ENCODE data around the gene SAXO1.

The SAXO1 gene

GRCh38 chr9:18981476-18982261 is 51.3 kb downstream of the SAXO1 start:
- Histone ChIP-seq H3K4me1 (ENCODE audit: control insufficient read depth in 1 of 2, insufficient read depth in 1 of 2, low read depth in 1 of 2, low read length in 1 of 2) (no peaks in the 10 kb centered on the region), H3K4me3 (ENCODE audit: low read depth in 1 of 2, low read length in 1 of 2) (no peak overlapping the region), H3K27me3 (peaks cover 1% of the 10 kb centered on the region), H3K36me3 (no peaks in the 10 kb centered on the region), H3K9me3 (no peaks in the 10 kb centered on the region), H3K27ac (no peak overlapping the region)
- TF ChIP-seq, protein P1, sequence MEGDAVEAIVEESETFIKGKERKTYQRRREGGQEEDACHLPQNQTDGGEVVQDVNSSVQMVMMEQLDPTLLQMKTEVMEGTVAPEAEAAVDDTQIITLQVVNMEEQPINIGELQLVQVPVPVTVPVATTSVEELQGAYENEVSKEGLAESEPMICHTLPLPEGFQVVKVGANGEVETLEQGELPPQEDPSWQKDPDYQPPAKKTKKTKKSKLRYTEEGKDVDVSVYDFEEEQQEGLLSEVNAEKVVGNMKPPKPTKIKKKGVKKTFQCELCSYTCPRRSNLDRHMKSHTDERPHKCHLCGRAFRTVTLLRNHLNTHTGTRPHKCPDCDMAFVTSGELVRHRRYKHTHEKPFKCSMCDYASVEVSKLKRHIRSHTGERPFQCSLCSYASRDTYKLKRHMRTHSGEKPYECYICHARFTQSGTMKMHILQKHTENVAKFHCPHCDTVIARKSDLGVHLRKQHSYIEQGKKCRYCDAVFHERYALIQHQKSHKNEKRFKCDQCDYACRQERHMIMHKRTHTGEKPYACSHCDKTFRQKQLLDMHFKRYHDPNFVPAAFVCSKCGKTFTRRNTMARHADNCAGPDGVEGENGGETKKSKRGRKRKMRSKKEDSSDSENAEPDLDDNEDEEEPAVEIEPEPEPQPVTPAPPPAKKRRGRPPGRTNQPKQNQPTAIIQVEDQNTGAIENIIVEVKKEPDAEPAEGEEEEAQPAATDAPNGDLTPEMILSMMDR (IDR thresholded peaks at IDR 0.05): no peak

DNA sequence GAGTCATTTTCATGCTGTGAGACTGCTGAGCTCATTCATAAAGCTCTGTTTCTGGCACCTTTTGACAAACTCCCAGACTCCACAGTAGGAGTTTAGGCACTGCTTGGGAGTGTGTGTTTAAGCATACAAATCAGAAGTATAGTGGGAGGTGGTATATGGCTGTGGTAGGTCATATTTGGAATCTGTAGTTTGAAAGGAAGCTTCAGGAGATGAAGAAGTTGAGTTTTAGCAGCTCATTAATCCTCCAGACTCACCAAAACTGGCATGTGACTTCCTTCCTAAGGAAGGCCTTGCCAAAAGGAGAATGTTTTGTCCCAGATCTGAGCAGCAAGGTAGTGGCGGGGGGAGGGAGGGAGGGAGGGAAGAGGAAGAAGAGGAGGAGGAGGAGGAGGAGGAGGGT is 52.8 kb downstream of the SAXO1 start:
- peaks cover 11% of the 10 kb centered on the region for H3K27me3 ChIP-seq
- H3K36me3 ChIP-seq: no peaks in the 10 kb centered on the region
- H3K27ac ChIP-seq: no peak overlapping the region
- no peak overlapping the region for H3K4me3 ChIP-seq (ENCODE audit: low read depth in 1 of 2, low read length in 1 of 2)
- no peaks in the 10 kb centered on the region for H3K4me1 ChIP-seq (ENCODE audit: control insufficient read depth in 1 of 2, insufficient read depth in 1 of 2, low read depth in 1 of 2, low read length in 1 of 2)
- H3K9me3 ChIP-seq: no peaks in the 10 kb centered on the region
- TF ChIP-seq, protein P1 (IDR thresholded peaks at IDR 0.05): no peak

DNA sequence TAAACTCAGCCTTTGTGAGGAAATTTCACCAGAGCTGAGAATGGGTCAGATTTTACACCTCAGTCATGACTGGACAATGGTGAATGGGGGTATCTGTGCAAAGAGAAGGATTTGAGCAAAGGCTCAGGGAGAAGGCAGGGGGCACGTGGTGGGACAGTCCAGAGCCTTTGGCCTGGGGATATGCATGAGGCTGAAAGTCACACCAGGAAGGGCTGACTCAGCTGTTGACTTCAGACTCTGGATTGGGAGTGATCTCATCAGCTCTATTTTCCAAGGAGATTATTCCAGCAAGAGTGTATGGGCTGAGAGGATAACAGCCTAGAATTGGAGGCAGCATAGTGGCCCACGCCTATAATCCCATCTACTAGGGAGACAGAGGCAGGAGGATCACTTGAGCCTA is 53.6 kb downstream of the SAXO1 start:
- Histone ChIP-seq H3K27ac (no peak overlapping the region), H3K4me1 (ENCODE audit: control insufficient read depth in 1 of 2, insufficient read depth in 1 of 2, low read depth in 1 of 2, low read length in 1 of 2) (no peaks in the 10 kb centered on the region), H3K9me3 (no peaks in the 10 kb centered on the region), H3K27me3 (peaks cover 11% of the 10 kb centered on the region), H3K4me3 (ENCODE audit: low read depth in 1 of 2, low read length in 1 of 2) (no peak overlapping the region), H3K36me3 (no peaks in the 10 kb centered on the region)
- TF ChIP-seq, protein P1 (IDR thresholded peaks at IDR 0.05): no peak

DNA sequence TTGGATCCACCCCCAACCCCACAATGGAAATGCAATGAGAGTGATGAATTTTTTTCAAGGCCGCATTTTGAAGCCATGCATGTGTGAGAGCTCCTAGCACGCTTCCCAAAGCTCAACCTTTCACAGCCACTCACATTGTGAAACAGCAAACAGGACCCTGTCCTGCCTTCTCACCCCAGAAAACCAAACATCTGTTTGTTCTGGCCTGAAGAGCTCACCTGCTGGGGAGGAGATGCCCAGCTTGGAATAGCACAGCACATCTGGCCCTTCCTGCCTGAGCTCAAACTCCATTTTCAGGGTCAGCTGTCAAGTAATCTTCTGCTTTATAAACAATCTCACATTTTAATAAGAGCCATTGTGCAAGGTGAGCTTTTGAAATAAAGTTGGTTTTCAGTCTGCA is 54.8 kb downstream of the SAXO1 start:
- Histone ChIP-seq H3K36me3 (no peaks in the 10 kb centered on the region), H3K9me3 (no peaks in the 10 kb centered on the region), H3K4me3 (ENCODE audit: low read depth in 1 of 2, low read length in 1 of 2) (no peak overlapping the region), H3K27me3 (peaks cover 11% of the 10 kb centered on the region), H3K4me1 (ENCODE audit: control insufficient read depth in 1 of 2, insufficient read depth in 1 of 2, low read depth in 1 of 2, low read length in 1 of 2) (no peaks in the 10 kb centered on the region), H3K27ac (no peak overlapping the region)
- TF ChIP-seq, protein P1 (IDR thresholded peaks at IDR 0.05): no peak

GRCh38 chr9:18976709-18977531 is 56.1 kb downstream of the SAXO1 start:
- Histone ChIP-seq H3K4me3 (ENCODE audit: low read depth in 1 of 2, low read length in 1 of 2) (no peak overlapping the region), H3K27ac (no peak overlapping the region)
- TF ChIP-seq, protein P1 (IDR thresholded peaks at IDR 0.05): no peak

More at GRCh38 chr9:18976709-18977531, 56.1 kb downstream of the SAXO1 start:
- Histone ChIP-seq H3K27me3 (peaks cover 11% of the 10 kb centered on the region), H3K9me3 (no peaks in the 10 kb centered on the region), H3K36me3 (no peaks in the 10 kb centered on the region), H3K4me1 (ENCODE audit: control insufficient read depth in 1 of 2, insufficient read depth in 1 of 2, low read depth in 1 of 2, low read length in 1 of 2) (no peaks in the 10 kb centered on the region)
